Lower leg skin (tissue), 4 donors: ENCODE data around the gene HDAC5. TPM values are rescaled to one million over a fixed set of nuclear protein-coding genes. Genes with fewer than 3 reads are reported as not detected.
"Not testable (repeated sequence)": the region's sequence is repeated elsewhere in the genome, so short reads cannot be mapped to it uniquely, and the experiment has no call there.

Source experiments
- DNase-seq, 2 donors: peaks; one replicate each; pipeline ENCODE4 v3.0.0-alpha.2; 2019; ENCODE audit warnings: low spot score in 2 of 2
- H3K4me3 ChIP-seq: fragments of 200-600 bp; sonication (generic); 2 replicates; pipeline ENCODE4 v1.5.1; 2017; ENCODE audit warnings: mild to moderate bottlenecking, low read depth; ENCODE audit not compliant: poor library complexity, severe bottlenecking
- POLR2A ChIP-seq, 2 donors: fragments of 450-650 bp; IDR thresholded peaks; one replicate each; pipeline ENCODE4 v1.6.1; 2016 to 2017; ENCODE audit warnings: antibody characterized with exemption in 2 of 2, mild to moderate bottlenecking in 1 of 2, moderate library complexity in 1 of 2
- WGBS, 2 donors: methylation state at CpG; one replicate each; pipeline ENCODE4 v1.1.5; 2018; 5-methylcytosine and 5-hydroxymethylcytosine counted together
- intact Hi-C: fragments of 100-400 bp; cut with DNase I; formaldehyde crosslinking; loops from one replicate; pipeline ENCODE4 v1.15.0; 2023; ENCODE audit warnings: low total_unique reads
- total RNA-seq, 4 donors: library from RNA; depleted of rRNA; stranded (reverse); fragments of >200 nt; gene quantifications; one replicate each; pipeline ENCODE4 v1.1.0, GENCODE V29; 2016
- TF ChIP-seq, protein P1 (sequence below), 3 donors: fragments of 450-650 bp; IDR thresholded peaks; one replicate each; pipeline ENCODE4 v1.5.1; 2016; ENCODE audit warnings: antibody characterized with exemption in 3 of 3, mild to moderate bottlenecking in 3 of 3, moderate library complexity in 2 of 3

HDAC5 gene
- total RNA-seq, 4 donors from 2014 or later, result 179 to 208 (median 190) TPM

GRCh38 chr17:44164476-44164875 is 41.0 kb upstream of the HDAC5 start:
- TF ChIP-seq, protein P1, sequence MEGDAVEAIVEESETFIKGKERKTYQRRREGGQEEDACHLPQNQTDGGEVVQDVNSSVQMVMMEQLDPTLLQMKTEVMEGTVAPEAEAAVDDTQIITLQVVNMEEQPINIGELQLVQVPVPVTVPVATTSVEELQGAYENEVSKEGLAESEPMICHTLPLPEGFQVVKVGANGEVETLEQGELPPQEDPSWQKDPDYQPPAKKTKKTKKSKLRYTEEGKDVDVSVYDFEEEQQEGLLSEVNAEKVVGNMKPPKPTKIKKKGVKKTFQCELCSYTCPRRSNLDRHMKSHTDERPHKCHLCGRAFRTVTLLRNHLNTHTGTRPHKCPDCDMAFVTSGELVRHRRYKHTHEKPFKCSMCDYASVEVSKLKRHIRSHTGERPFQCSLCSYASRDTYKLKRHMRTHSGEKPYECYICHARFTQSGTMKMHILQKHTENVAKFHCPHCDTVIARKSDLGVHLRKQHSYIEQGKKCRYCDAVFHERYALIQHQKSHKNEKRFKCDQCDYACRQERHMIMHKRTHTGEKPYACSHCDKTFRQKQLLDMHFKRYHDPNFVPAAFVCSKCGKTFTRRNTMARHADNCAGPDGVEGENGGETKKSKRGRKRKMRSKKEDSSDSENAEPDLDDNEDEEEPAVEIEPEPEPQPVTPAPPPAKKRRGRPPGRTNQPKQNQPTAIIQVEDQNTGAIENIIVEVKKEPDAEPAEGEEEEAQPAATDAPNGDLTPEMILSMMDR (IDR thresholded peaks at IDR 0.05), result no peak
- TF ChIP-seq POLR2A (IDR thresholded peaks at IDR 0.05), result no peak
- no peak for DNase-seq
- intact Hi-C loops, result no loop called here
- 95 to 96% methylated on average over 1 of the region's 1 CpG for WGBS, 2 donors
- no peak overlapping the region for H3K4me3 ChIP-seq

DNA sequence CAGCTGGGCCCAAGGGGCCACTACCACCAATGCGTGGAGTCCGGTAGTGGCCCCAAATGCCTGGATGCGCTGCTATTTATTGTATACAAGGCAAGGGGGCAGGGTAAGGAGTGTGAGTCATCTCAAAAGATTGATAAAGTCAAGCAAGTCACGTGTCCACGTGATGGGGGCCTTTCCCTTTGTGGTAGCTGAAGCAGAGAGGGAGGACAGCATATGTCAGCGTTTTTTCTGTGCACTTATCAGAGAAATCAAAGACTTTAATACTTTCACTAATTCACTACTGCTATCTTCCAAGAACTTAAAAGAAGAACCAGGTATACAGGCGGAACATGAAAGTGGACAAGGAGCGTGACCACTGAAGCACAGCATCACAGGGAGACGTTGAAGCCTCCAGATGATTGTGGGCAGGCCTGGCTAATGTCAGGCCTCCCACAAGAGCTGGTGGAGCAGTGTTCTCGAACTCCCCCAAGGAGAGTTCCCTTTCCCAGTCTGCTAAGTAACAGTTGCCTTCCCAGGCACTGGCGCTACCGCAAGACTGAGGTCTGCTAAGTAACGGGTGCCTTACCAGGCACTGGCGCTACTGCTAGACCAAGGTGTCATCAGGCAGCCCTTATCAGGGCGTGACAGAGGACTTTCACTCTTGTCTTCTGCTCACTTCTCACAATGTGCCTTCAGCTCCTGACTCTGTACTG is 36.2 kb upstream of the HDAC5 start:
- DNase-seq, result no peak
- no peak overlapping the region for H3K4me3 ChIP-seq
- WGBS, 2 donors, result 86 to 91% methylated on average over 15 of the region's 15 CpGs
- TF ChIP-seq POLR2A (IDR thresholded peaks at IDR 0.05), result no peak
- TF ChIP-seq, protein P1 (IDR thresholded peaks at IDR 0.05), result no peak
- intact Hi-C loops, result no loop called here

- no peak overlapping the region for H3K4me3 ChIP-seq
- intact Hi-C loops, result no loop called here
- TF ChIP-seq, protein P1 (IDR thresholded peaks at IDR 0.05), result no peak
- TF ChIP-seq POLR2A (IDR thresholded peaks at IDR 0.05), result no peak
- WGBS, 2 donors, result 86 to 90% methylated on average over 2 of the region's 2 CpGs
- no peak for DNase-seq
Measured at GRCh38 chr17:44155488-44155887, 32.0 kb upstream of the HDAC5 start.

GRCh38 chr17:44152875-44153274 is 29.4 kb upstream of the HDAC5 start:
- no peak for TF ChIP-seq POLR2A (IDR thresholded peaks at IDR 0.05)
- TF ChIP-seq, protein P1 (IDR thresholded peaks at IDR 0.05), result no peak
- WGBS, 2 donors, result 95% methylated on average over 4 of the region's 4 CpGs
- no peak overlapping the region for H3K4me3 ChIP-seq
- intact Hi-C loops, result no loop called here
- DNase-seq, result no peak

DNA sequence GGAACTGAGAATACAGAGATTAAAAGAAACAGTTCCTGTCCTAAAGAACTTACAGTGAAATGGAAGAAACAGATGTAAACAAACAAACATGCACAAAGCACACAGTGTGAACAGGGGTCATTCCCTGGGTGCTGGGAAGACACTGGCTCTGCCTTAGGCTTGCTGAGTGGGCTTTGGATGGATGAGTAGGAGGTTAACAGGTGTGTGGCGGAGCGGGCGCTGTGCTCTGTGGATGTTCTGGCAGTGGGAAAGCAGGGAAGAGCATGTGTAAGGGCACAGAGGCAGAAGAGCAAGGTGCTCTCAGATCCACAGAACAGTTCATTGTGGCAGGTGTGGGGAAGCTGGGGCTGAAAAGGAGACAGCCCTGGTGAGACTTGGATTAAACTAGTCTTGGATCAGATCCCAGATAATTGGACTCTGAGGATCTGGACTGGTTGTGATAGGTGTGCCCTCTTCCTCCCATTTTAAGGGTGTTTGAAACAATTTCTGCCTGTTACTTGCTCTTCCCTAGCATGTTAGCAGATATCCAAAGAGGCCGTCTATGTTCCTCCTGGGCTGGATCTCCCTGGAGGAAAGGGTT is 26.4 kb upstream of the HDAC5 start:
- WGBS, 2 donors, result 94 to 96% methylated on average over 4 of the region's 4 CpGs
- no peak for DNase-seq
- TF ChIP-seq POLR2A (IDR thresholded peaks at IDR 0.05), result no peak
- TF ChIP-seq, protein P1 (IDR thresholded peaks at IDR 0.05), result no peak
- intact Hi-C loops, result no loop called here
- H3K4me3 ChIP-seq, result no peak overlapping the region

- H3K4me3 ChIP-seq, DNase-seq, intact Hi-C loops: not testable (repeated sequence)
- WGBS, 2 donors, result 94 to 97% methylated on average over 3 of the region's 3 CpGs
Measured at GRCh38 chr17:44149066-44149465, 25.6 kb upstream of the HDAC5 start.
